ENCODE data around the gene MUC5B.

GRCh38 chr11:1228101-1228821 is 5.4 kb downstream of the MUC5B start:
- no peak for TF ChIP-seq CTCF (IDR thresholded peaks at IDR 0.05)
- no peak for TF ChIP-seq POLR2A (IDR thresholded peaks at IDR 0.05)
